NCI-H2196 (cell line): ENCODE data around the gene MALRD1.

Experiments
- DNase-seq: peaks from one replicate; lab custom pipeline; 2025; ENCODE audit not compliant: unreplicated experiment; lab: John Stamatoyannopoulos, UW

MALRD1 gene

GRCh38 chr10:19638896-19639233 lies 590.3 kb downstream of the MALRD1 start:
- no peak for DNase-seq

- DNase-seq, result no peak
These were observed 592.1 kb downstream of the MALRD1 start for GRCh38 chr10:19640566-19641263.

- DNase-seq, result no peak
These were observed 602.9 kb downstream of the MALRD1 start for GRCh38 chr10:19651549-19651948.

- DNase-seq, result no peak
These were observed 604.1 kb downstream of the MALRD1 start for GRCh38 chr10:19652750-19653149.

GRCh38 chr10:19653931-19654330 lies 605.3 kb downstream of the MALRD1 start:
- DNase-seq, result no peak

GRCh38 chr10:19654576-19654975 lies 606.0 kb downstream of the MALRD1 start:
- no peak for DNase-seq

- DNase-seq, result no peak
These were observed 607.9 kb downstream of the MALRD1 start for GRCh38 chr10:19656420-19657042.

GRCh38 chr10:19658131-19658530 lies 609.5 kb downstream of the MALRD1 start:
- no peak for DNase-seq

- DNase-seq, result no peak
These were observed 610.1 kb downstream of the MALRD1 start for GRCh38 chr10:19658622-19659233.

- DNase-seq, result no peak
These were observed 611.5 kb downstream of the MALRD1 start for GRCh38 chr10:19659920-19660655.

- DNase-seq, result no peak
These were observed 614.7 kb downstream of the MALRD1 start for GRCh38 chr10:19663344-19663743.

- DNase-seq, result no peak
These were observed 619.5 kb downstream of the MALRD1 start for GRCh38 chr10:19668116-19668515.

- DNase-seq, result no peak
These were observed 627.5 kb downstream of the MALRD1 start for GRCh38 chr10:19676063-19676462.

GRCh38 chr10:19683356-19683755 lies 634.8 kb downstream of the MALRD1 start:
- no peak for DNase-seq

GRCh38 chr10:19683960-19684359 lies 635.4 kb downstream of the MALRD1 start:
- no peak for DNase-seq

GRCh38 chr10:19688344-19688743 lies 639.7 kb downstream of the MALRD1 start:
- DNase-seq, result no peak

GRCh38 chr10:19689231-19689630 lies 640.6 kb downstream of the MALRD1 start:
- no peak for DNase-seq

- DNase-seq, result no peak
These were observed 650.7 kb downstream of the MALRD1 start for GRCh38 chr10:19699299-19699698.

- DNase-seq, result no peak
These were observed 652.9 kb downstream of the MALRD1 start for GRCh38 chr10:19701427-19702052.

GRCh38 chr10:19702215-19702614 lies 653.6 kb downstream of the MALRD1 start:
- DNase-seq, result no peak

- DNase-seq, result no peak
These were observed 655.9 kb downstream of the MALRD1 start for GRCh38 chr10:19704544-19704943.
